Psoas muscle (tissue), 8 donors: ENCODE measurements around the gene SH3TC1. TPM values are rescaled to one million over a fixed set of nuclear protein-coding genes. Genes with fewer than 3 reads are reported as not detected.

Source experiments
- ATAC-seq, 4 donors: fragments of 200-7000 bp; cut with Tn5 transposase; one replicate each; pipeline ENCODE4 v1.9.1; 2020; ENCODE audit warnings: moderate library complexity in 3 of 4, mild to moderate bottlenecking in 2 of 4
- DNase-seq, 2 donors: peaks; one replicate each; pipeline ENCODE4 v3.0.0-alpha.2; 2020
- H3K27ac ChIP-seq: fragments of 200-600 bp; one replicate; pipeline ENCODE4 v1.8.0; 2022
- H3K27me3 ChIP-seq, 3 donors: fragments of 200-600 bp in 1 of 3; one replicate each; pipeline versions ENCODE4 v1.6.1 to v1.8.0; 2013 to 2022; ENCODE audit warnings: low read length in 2 of 3, mild to moderate bottlenecking in 2 of 3, moderate library complexity in 1 of 3; ENCODE audit not compliant: insufficient read depth in 3 of 3
- H3K36me3 ChIP-seq, 2 donors: fragments of 200-600 bp in 1 of 2; one replicate each; pipeline versions ENCODE4 v1.6.1 to v1.8.0; 2013 to 2022; ENCODE audit warnings: low read depth in 1 of 2, mild to moderate bottlenecking in 1 of 2, moderate library complexity in 1 of 2; ENCODE audit not compliant: insufficient read depth in 1 of 2
- H3K4me1 ChIP-seq: fragments of 200-600 bp; one replicate; pipeline ENCODE4 v1.8.0; 2022
- H3K4me3 ChIP-seq: fragments of 200-600 bp; one replicate; pipeline ENCODE4 v1.8.0; 2022; ENCODE audit warnings: mild to moderate bottlenecking
- H3K9me3 ChIP-seq: fragments of 200-600 bp; one replicate; pipeline ENCODE4 v1.8.0; 2022
- CTCF ChIP-seq: fragments of 200-600 bp; IDR thresholded peaks from one replicate; pipeline ENCODE4 v1.8.0; 2022; ENCODE audit warnings: antibody characterized with exemption
- WGBS, 3 donors: extraction: QIAGEN DNeasy Blood & Tissue Kit; methylation state at CpG; one replicate each; pipeline versions ENCODE4 v1.1.6 to v1.1.7; 2013; 5-methylcytosine and 5-hydroxymethylcytosine counted together
- intact Hi-C, 2 donors: fragments of 100-400 bp; cut with DNase I; formaldehyde crosslinking; loops; one replicate each; pipeline versions ENCODE4 v1.11.0 to v1.14.2; 2022
- polyA plus RNA-seq, 3 donors: library from polyadenylated mRNA; stranded (reverse); fragments of 200-250 nt; gene quantifications; one replicate each; pipeline ENCODE4 v1.2.3, GENCODE V29; 2013
- total RNA-seq, 4 donors: library from RNA; stranded (reverse); fragmentation: NEBNext Ultra II Directional in 2 of 4; extraction: Animal tissue kit (Norgen Biotek cat#: 25700) in 2 of 4; gene quantifications; one replicate each; pipeline versions ENCODE4 v1.2.1 to v1.2.4, GENCODE V29; 2021 to 2023
- donor health status: healthy with polysubstance abuse.
- donor health status: DM: no; HTN: no; CAD: no; lungs with moderate emphysema.
- donor health status: Bipolar disorder and iron deficiency.
- donor health status: healthy.
- donor health status: DM: yes; HTN: yes; CAD: no.
- donor health status: DM: no; HTN: no; CAD: no.
- donor health status: DM: no; HTN: no; CAD: no.
- donor health status: DM: yes; HTN: yes; CAD: no.

SH3TC1 gene
- total and polyA plus RNA-seq, 7 donors: 1.9 to 7.9 (median 4.7) TPM

- Histone ChIP-seq H3K27ac (peak overlapping the region; percentile 65), H3K9me3 (no peaks in the 10 kb centered on the region), H3K4me3 (peak overlapping the region; percentile 63), H3K27me3 (no peaks in the 10 kb centered on the region), H3K36me3 (no peaks in the 10 kb centered on the region), H3K4me1 (peaks cover 5% of the 10 kb centered on the region)
- no peak for DNase-seq
- ATAC-seq: no peak
- intact Hi-C loops: no loop called here
- 74 to 76% (median 74%) methylated on average over 17 of the region's 17 CpGs for WGBS, 3 donors
- no peak for TF ChIP-seq CTCF
These were observed 734 bp upstream of the SH3TC1 start for GRCh38 chr4:8198206-8198905.

DNA sequence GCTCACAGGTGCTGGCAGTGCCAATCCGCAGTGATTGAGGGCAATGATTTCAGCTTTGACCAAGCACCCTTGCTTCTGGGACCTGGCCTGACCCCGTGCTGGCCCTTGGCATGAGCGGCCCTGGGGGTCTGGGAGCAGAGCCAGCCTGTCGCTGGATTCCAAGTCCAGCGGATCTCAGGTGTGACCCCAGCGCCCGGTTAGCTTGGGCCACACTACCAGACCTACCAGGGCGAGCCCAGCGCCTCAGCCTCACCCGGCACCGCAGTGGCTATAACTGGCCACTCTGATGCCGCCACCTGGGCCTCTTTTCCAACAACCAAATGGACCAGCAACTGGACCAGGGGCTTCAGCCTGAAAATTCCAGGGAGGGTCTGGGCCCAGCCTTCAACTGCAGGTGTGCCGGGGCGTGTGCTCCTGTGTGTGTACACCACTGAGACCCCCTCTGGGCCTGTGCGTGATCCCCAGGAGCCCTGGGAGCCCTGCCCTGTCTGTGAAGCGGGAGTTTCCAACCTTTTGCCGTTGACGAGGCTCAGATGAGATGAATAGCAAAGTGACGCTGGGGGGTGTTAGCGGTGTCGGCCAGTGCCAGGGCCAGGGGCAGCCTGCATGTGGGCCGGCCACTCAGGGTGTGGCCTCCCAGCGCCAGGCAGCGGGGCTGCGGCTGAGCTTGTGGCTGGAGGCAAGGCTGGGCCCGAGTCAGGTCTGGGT lies 658 bp downstream of the SH3TC1 start:
- no peak for ATAC-seq
- intact Hi-C loops: no loop called here
- WGBS, 3 donors: 64 to 68% (median 66%) methylated on average over 26 of the region's 26 CpGs

DNA sequence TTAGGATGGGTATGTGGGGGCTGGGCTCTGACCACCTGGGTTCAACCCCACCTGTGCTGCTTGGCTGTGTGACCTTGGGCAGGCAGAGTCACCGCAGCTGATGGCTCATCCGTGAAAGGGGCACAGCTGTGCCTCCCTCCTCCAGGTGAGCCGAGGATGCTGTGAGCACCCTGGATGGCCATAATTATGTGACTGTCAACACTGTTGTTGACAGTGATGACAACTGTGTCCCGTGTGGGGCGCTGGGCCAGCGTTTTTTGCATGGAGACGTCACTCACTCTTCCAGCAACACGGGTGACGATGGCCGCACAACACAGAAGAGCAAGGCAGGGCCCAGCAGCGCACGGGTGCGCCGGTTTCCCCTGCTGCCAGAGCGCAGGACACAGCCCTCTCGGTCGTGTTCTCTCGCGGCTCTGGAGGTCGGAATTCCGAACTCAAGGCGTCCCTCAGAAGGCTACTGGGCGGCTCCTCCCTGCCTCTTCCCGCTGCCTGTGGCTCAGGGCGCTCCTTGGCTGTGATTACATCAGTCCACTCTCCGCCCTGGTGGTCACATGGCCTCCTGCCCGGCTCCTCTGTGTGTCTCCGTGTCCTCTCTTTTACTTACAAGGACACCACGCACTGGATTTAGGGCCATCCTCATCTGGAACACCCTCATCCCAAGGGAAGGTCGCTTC lies 1.3 kb downstream of the SH3TC1 start:
- Histone ChIP-seq H3K27me3 (no peaks in the 10 kb centered on the region), H3K27ac (peak overlapping the region; percentile 65), H3K4me3 (peak overlapping the region; percentile 63), H3K36me3 (no peaks in the 10 kb centered on the region), H3K4me1 (peaks cover 5% of the 10 kb centered on the region), H3K9me3 (no peaks in the 10 kb centered on the region)
- peak; percentile 68 to 81 for DNase-seq
- ATAC-seq: peak in 1 of 4 donors; percentile 28
- no peak for TF ChIP-seq CTCF
- intact Hi-C loops: no loop called here
- WGBS, 3 donors: 61 to 67% (median 64%) methylated on average over 25 to 30 of the region's 30 CpGs

More for the DNA sequence above, 658 bp downstream of the SH3TC1 start:
- H3K4me3 ChIP-seq: peak overlapping the region; percentile 63
- H3K27ac ChIP-seq: peak overlapping the region; percentile 65
- H3K27me3 ChIP-seq: no peaks in the 10 kb centered on the region
- TF ChIP-seq CTCF: no peak
- DNase-seq: no peak
- H3K9me3 ChIP-seq: no peaks in the 10 kb centered on the region
- H3K4me1 ChIP-seq: peaks cover 5% of the 10 kb centered on the region
- no peaks in the 10 kb centered on the region for H3K36me3 ChIP-seq

GRCh38 chr4:8201321-8201781 lies 2.3 kb downstream of the SH3TC1 start:
- no peaks in the 10 kb centered on the region for H3K9me3 ChIP-seq
- no peaks in the 10 kb centered on the region for H3K4me1 ChIP-seq
- ATAC-seq (no peak), DNase-seq (no peak)
- H3K4me3 ChIP-seq: peak overlapping the region; percentile 63
- no peaks in the 10 kb centered on the region for H3K36me3 ChIP-seq
- H3K27ac ChIP-seq: no peak overlapping the region
- no peaks in the 10 kb centered on the region for H3K27me3 ChIP-seq
- WGBS, 3 donors: 52 to 62% (median 61%) methylated on average over 9 of the region's 9 CpGs
- no peak for TF ChIP-seq CTCF
- intact Hi-C loops: no loop called here
